GM13976 (cell line): ENCODE measurements around the gene PTPRR.

Source experiments
- DNase-seq: peaks from one replicate; pipeline ENCODE4 v3.0.0; 2012; ENCODE audit warnings: low spot score
- in situ Hi-C: fragments of 300-500 bp; cut with MboI; formaldehyde crosslinking; loops from one replicate; pipeline ENCODE4 v1.12.0; 2022; ENCODE audit warnings: low sequenced_read_pairs, mixed read lengths, inconsistent platforms; ENCODE audit not compliant: unreplicated experiment
- TF ChIP-seq, protein P1 (sequence below): IDR thresholded peaks from 2 replicates; pipeline ENCODE4 v1.5.1; 2012; ENCODE audit warnings: borderline replicate concordance, mild to moderate bottlenecking; ENCODE audit not compliant: insufficient read depth; ENCODE audit errors: extremely low read depth, missing control alignments, control extremely low read depth

PTPRR gene

DNA sequence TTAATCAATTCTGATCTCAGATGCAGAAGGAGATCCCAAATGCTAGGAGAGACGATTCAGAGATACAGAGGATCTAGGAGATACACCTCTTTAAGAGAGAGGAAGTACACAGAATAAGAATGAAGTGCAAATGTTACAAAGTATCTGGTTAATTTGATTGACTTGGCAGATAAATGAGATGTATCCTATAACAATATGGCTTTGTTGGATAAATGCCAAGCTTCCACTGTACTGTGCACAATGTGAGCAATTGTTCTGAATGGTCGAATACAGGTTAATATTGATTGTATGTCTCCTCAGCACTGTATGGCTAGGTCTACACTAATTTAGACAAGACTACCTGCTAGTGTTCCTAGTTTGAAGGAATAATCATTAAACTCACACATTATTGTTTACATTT, 163.7 kb downstream of the PTPRR start:
- no peak for DNase-seq
- TF ChIP-seq, protein P1, sequence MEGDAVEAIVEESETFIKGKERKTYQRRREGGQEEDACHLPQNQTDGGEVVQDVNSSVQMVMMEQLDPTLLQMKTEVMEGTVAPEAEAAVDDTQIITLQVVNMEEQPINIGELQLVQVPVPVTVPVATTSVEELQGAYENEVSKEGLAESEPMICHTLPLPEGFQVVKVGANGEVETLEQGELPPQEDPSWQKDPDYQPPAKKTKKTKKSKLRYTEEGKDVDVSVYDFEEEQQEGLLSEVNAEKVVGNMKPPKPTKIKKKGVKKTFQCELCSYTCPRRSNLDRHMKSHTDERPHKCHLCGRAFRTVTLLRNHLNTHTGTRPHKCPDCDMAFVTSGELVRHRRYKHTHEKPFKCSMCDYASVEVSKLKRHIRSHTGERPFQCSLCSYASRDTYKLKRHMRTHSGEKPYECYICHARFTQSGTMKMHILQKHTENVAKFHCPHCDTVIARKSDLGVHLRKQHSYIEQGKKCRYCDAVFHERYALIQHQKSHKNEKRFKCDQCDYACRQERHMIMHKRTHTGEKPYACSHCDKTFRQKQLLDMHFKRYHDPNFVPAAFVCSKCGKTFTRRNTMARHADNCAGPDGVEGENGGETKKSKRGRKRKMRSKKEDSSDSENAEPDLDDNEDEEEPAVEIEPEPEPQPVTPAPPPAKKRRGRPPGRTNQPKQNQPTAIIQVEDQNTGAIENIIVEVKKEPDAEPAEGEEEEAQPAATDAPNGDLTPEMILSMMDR: no peak
- in situ Hi-C loops: no loop called here

DNA sequence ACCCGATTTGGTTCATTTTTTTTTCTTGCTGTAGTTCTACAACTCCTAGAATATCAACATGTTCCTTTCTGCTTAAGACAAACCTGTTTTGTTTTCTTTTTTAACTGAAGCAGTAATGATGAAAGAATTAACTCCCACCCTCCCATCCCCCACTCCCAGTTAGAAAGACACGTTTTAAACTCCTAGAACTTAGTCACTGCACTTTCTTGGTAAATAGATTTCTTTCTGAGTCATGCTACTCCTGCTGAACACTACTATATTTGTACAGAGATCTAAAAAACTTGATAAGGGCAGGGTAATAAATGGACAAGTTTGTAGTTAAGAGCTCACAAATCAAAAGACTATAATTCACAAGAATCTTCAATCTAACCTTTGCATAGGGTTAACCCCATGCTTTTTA, 164.4 kb downstream of the PTPRR start:
- in situ Hi-C loops: no loop called here
- DNase-seq: no peak
- TF ChIP-seq, protein P1: no peak

DNA sequence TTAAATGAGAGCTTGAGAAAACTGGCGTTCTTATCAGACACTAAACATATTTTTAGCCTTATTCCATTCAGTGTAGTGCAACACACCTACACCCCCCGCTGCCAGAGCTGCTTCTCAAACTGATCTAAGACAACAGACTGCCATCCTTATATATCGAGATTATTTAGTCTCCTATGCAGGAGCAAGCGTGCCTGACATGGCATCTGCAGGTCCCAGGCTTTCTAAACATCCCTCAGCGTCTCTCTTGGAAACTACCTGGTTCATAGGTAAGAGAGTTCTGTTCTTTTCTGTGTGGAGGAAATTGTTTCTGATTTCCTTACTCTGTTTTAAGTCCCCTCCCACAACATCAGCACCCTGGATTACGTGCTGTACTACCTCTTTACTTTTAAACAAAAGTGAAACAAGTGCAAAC, 166.2 kb downstream of the PTPRR start:
- in situ Hi-C loops: no loop called here
- DNase-seq: no peak
- TF ChIP-seq, protein P1: no peak

DNA sequence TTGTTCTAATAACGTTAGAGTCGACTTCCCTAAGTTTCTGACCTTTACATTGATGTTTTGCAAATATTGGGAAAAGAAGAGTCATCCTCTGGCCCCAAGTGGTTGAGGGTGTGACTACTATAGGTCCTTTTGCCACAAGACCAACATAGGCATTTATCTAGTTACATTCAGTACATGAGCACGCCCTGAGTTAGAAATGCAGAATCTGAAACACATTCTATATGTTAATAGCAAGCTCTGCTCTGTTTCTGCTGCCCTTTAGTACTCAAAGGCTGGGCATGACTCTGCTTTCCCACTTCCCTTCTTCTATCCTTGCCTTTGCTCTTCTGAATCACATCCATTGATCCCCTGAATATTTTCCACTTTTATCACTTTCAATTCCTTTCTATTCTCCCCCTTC, 168.2 kb downstream of the PTPRR start:
- TF ChIP-seq, protein P1: no peak
- DNase-seq: no peak
- in situ Hi-C loops: no loop called here

DNA sequence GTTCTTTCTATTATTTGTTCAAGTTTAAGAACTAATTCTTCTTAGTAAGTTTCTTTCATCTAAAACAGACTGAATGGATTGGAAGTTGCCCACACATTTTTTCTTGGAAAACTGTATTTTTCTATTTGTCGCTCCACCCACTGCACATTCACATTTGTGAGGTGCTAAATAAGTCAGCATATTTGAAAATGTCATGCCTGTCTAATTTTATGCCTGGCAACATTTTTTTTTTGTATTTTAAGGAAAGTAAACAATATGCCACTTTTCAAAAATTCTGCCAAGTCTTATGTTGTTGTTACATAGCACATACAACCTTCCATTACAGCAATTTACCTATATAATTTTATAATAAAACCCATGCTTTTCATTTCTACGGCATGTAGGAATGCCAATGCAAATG, 170.6 kb downstream of the PTPRR start:
- TF ChIP-seq, protein P1: no peak
- in situ Hi-C loops: loop anchor here (25.0 kb wide), 1 partner anchor 863 kb away; no protein-coding TSS in a partner anchor
- no peak for DNase-seq

DNA sequence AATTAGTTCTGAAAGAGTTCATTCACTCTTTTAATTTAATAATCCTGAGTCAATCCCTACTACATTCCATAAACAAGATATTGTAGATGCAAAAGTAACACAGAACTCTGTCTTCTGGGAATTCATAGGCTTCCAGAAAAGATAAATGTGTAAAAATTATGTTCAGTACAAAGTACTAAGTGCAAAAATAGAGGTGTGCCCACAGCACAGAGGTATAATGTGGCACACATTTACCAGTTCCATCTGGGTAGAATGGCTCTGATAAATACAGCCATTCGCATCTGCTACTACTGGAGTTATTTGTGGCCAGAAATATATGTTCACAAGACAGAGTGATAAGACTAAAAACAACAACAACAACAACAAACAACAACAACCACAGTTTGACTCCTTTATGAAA, 171.7 kb downstream of the PTPRR start:
- TF ChIP-seq, protein P1: no peak
- in situ Hi-C loops: loop anchor here (25.0 kb wide), 1 partner anchor 862 kb away; no protein-coding TSS in a partner anchor
- DNase-seq: no peak

DNA sequence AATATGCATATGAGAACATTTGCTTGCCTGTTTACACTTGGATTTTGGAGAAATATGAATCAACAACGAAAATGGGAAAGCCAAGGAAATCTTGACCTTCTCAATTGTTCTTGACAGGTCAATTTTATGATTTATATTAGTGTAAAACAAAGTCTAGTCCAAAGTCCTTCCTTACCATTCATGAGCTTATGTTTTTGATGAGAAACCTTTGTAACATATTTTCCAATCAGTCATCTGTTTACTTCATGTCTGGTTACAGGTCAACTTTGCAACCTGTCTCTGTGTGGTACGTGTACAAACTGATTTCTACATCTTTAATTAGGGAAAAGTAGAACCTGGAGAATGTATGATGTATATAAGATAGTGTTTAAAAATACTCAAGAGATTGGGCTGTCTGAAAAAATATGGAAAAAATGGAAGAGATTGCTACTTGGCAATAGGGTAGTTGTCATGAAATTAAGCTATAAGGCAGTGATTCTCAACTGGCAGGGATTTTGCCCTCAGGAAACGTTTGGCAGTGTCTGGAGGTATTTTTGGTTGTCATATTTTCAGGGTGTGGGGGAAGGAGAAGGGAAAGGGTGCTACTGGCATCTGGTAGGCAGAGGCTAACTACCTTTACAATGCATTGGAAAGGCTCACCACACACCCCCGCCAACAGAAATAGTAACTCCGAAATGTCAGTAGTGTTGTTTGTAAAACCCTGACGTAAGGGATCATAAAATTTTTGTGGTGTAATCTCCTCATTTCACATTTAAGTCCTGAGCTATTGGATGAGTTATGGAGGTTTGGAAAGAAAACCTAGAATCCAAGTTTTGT, 172.9 kb downstream of the PTPRR start:
- TF ChIP-seq, protein P1: no peak
- DNase-seq: no peak
- in situ Hi-C loops: loop anchor here (25.0 kb wide), 1 partner anchor 860 kb away; no protein-coding TSS in a partner anchor
